SU-DHL-6 (cell line): ENCODE measurements around the gene ALG2.

Source experiments
- EZH2phosphoT487 ChIP-seq: fragments of 200-600 bp; sonication (generic), shearing (Covaris generic); conservative IDR thresholded peaks from 2 replicates; pipeline ENCODE4 v1.6.1; 2018; ENCODE audit warnings: mild to moderate bottlenecking, antibody characterized with exemption, low read length, moderate library complexity, mixed read lengths
- TF ChIP-seq, protein P1 (sequence below): fragments of 200-600 bp; sonication (generic); IDR thresholded peaks from one replicate; pipeline ENCODE4 v1.5.1; 2017; ENCODE audit warnings: antibody characterized with exemption, mild to moderate bottlenecking, low read length, moderate library complexity; ENCODE audit not compliant: insufficient read depth, poor library complexity, severe bottlenecking

GRCh38 chr9:99180199-99180598 lies 41.5 kb downstream of the ALG2 start:
- TF ChIP-seq, protein P1, sequence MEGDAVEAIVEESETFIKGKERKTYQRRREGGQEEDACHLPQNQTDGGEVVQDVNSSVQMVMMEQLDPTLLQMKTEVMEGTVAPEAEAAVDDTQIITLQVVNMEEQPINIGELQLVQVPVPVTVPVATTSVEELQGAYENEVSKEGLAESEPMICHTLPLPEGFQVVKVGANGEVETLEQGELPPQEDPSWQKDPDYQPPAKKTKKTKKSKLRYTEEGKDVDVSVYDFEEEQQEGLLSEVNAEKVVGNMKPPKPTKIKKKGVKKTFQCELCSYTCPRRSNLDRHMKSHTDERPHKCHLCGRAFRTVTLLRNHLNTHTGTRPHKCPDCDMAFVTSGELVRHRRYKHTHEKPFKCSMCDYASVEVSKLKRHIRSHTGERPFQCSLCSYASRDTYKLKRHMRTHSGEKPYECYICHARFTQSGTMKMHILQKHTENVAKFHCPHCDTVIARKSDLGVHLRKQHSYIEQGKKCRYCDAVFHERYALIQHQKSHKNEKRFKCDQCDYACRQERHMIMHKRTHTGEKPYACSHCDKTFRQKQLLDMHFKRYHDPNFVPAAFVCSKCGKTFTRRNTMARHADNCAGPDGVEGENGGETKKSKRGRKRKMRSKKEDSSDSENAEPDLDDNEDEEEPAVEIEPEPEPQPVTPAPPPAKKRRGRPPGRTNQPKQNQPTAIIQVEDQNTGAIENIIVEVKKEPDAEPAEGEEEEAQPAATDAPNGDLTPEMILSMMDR = no peak
- TF ChIP-seq EZH2phosphoT487 = no peak
